Measurements from ENCODE around the gene PSG2.
A peak's percentile ranks its signal among the peaks of the same experiment; 100 is the strongest.
"Not testable (repeated sequence)": the region's sequence is repeated elsewhere in the genome, so short reads cannot be mapped to it uniquely, and the experiment has no call there.

PSG2 gene

GRCh38 chr19:43082601-43083000 lies at the start of gene PSG2:
Gene PSG2 (minus strand): TSS chr19:43082701. CDS start chr19:43082569, 132 bp downstream.
- DNase-seq (ENCODE audit: low spot score) = not testable (repeated sequence)

- DNase-seq (ENCODE audit: low spot score) = not testable (repeated sequence)
These were observed 48.9 kb upstream of the PSG2 start for GRCh38 chr19:43131281-43131842.

GRCh38 chr19:43129197-43129596 lies 46.7 kb upstream of the PSG2 start:
- DNase-seq (ENCODE audit: low spot score) = not testable (repeated sequence)

- DNase-seq (ENCODE audit: low spot score) = not testable (repeated sequence)
These were observed 44.8 kb upstream of the PSG2 start for GRCh38 chr19:43127336-43127735.

- no peak for DNase-seq (ENCODE audit: low spot score)
These were observed 44.2 kb upstream of the PSG2 start for GRCh38 chr19:43126720-43127119.

GRCh38 chr19:43124360-43124759 lies 41.9 kb upstream of the PSG2 start:
- DNase-seq (ENCODE audit: low spot score) = no peak

GRCh38 chr19:43120433-43121026 lies 38.0 kb upstream of the PSG2 start:
- DNase-seq (ENCODE audit: low spot score) = not testable (repeated sequence)

- DNase-seq (ENCODE audit: low spot score) = not testable (repeated sequence)
These were observed 37.0 kb upstream of the PSG2 start for GRCh38 chr19:43119526-43119925.

- DNase-seq (ENCODE audit: low spot score) = not testable (repeated sequence)
These were observed 33.9 kb upstream of the PSG2 start for GRCh38 chr19:43116421-43116820.

GRCh38 chr19:43115548-43115947 lies 33.0 kb upstream of the PSG2 start:
- not testable (repeated sequence) for DNase-seq (ENCODE audit: low spot score)

- DNase-seq (ENCODE audit: low spot score) = not testable (repeated sequence)
These were observed 32.6 kb upstream of the PSG2 start for GRCh38 chr19:43115064-43115463.

- DNase-seq (ENCODE audit: low spot score) = not testable (repeated sequence)
These were observed 32.1 kb upstream of the PSG2 start for GRCh38 chr19:43114626-43115025.

- not testable (repeated sequence) for DNase-seq (ENCODE audit: low spot score)
These were observed 24.9 kb upstream of the PSG2 start for GRCh38 chr19:43107401-43107800.

- DNase-seq (ENCODE audit: low spot score) = no peak
These were observed 23.0 kb upstream of the PSG2 start for GRCh38 chr19:43105496-43105895.

GRCh38 chr19:43104215-43104850 lies 21.8 kb upstream of the PSG2 start:
- not testable (repeated sequence) for DNase-seq (ENCODE audit: low spot score)

- DNase-seq (ENCODE audit: low spot score) = no peak
These were observed 19.4 kb upstream of the PSG2 start for GRCh38 chr19:43101950-43102349.

- not testable (repeated sequence) for DNase-seq (ENCODE audit: low spot score)
These were observed 15.9 kb upstream of the PSG2 start for GRCh38 chr19:43098416-43098815.

GRCh38 chr19:43087702-43088340 lies 5.3 kb upstream of the PSG2 start:
- peak; percentile 17 for DNase-seq (ENCODE audit: low spot score)

GRCh38 chr19:43085796-43086530 lies 3.5 kb upstream of the PSG2 start:
- not testable (repeated sequence) for DNase-seq (ENCODE audit: low spot score)

GRCh38 chr19:43084196-43084832 lies 1.8 kb upstream of the PSG2 start:
- DNase-seq (ENCODE audit: low spot score) = peak; percentile 14

- DNase-seq (ENCODE audit: low spot score) = not testable (repeated sequence)
These were observed 1.2 kb upstream of the PSG2 start for GRCh38 chr19:43083721-43084120.

- DNase-seq (ENCODE audit: low spot score) = no peak
These were observed 4.2 kb downstream of the PSG2 start for GRCh38 chr19:43078311-43078710.
